Measurements from ENCODE around the gene BAHCC1. TPM values are rescaled to one million over a fixed set of nuclear protein-coding genes. Genes with fewer than 3 reads are reported as not detected.

The BAHCC1 gene
- polyA plus RNA-seq, 4 donors, result 12.2 to 33.4 (median 23.2) TPM

GRCh38 chr17:81456798-81457197, 61.5 kb downstream of the BAHCC1 start:
- DNase-seq (ENCODE audit: low read depth in 4 of 4, low spot score in 2 of 4), result peak in 2 of 4 donors; percentile 38 to 49

GRCh38 chr17:81457401-81457800, 62.1 kb downstream of the BAHCC1 start:
- no peak for DNase-seq (ENCODE audit: low read depth in 4 of 4, low spot score in 2 of 4)

DNA sequence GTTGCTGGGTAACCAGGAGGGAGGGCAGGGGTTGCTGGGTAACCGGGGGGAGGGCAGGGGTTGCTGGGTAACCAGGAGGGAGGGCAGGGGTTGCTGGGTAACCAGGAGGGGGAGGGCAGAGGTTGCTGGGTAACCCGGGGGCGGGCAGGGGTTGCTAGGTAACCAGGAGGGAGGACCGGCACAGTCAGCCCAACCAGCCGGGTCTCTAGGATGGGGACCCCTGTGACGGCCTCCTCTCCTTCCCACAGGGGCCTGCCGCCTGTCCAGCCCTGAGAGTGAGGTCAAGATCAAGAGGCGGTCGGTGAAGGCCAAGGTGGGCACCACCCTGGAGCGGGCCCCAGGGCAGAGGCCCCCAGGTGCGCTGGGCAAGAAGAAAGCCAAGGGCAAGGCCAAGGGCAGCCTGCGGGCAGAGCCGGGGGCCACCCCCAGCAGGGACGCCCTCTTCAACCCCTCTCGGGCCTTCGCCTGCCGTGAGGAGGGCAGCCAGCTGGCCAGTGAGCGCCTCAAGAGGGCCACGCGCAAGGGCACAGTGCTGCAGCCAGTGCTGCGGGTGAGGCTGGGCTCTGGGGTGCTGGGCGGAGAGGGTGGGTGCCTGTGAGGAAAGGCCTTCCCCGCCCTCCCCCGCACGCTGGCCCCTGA, 62.8 kb downstream of the BAHCC1 start:
- no peak for DNase-seq (ENCODE audit: low read depth in 4 of 4, low spot score in 2 of 4)

DNA sequence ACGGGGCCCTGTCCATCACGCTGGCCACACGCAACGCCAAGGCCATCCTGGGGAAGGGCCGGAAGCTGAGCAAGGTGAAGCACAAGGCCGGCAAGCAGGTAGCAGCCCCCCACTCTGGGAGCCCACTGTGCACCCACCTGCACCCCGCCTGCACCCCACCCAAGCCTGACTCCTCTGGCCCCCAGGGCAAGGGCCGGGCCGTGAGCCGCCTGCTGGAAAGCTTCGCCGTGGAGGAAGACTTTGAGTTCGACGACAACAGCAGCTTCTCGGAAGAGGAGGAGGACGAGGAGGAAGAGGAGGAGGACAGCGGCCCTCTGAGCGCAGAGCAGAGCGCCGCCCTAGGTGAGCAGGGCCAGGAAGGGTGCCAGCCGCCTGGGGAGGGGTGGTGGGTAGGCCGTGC, 63.4 kb downstream of the BAHCC1 start:
- DNase-seq (ENCODE audit: low read depth in 4 of 4, low spot score in 2 of 4), result no peak

GRCh38 chr17:81459224-81459623, 64.0 kb downstream of the BAHCC1 start:
- DNase-seq (ENCODE audit: low read depth in 4 of 4, low spot score in 2 of 4), result no peak

DNA sequence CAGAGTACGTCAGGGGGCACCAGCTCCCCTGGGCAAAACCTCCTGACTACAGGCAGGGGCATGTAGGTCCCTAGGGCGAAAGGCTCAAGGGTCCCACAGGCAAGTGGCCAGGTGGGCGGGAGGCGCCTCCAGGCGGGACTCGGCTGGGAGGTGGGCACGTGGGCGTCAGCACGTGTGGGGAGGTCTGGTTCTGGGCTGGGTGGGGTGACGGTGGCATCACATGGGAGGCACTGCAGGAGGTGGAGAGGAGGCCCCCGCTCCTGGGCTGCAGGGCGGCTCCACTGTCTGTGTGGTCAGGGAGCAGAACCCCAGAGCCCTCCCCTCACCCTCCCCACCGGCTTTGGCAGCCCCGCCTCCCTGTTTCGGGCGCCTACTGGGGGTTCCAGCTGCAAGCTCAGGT, 64.6 kb downstream of the BAHCC1 start:
- no peak for DNase-seq (ENCODE audit: low read depth in 4 of 4, low spot score in 2 of 4)

GRCh38 chr17:81460856-81461460, 65.7 kb downstream of the BAHCC1 start:
- DNase-seq (ENCODE audit: low read depth in 4 of 4, low spot score in 2 of 4), result no peak

DNA sequence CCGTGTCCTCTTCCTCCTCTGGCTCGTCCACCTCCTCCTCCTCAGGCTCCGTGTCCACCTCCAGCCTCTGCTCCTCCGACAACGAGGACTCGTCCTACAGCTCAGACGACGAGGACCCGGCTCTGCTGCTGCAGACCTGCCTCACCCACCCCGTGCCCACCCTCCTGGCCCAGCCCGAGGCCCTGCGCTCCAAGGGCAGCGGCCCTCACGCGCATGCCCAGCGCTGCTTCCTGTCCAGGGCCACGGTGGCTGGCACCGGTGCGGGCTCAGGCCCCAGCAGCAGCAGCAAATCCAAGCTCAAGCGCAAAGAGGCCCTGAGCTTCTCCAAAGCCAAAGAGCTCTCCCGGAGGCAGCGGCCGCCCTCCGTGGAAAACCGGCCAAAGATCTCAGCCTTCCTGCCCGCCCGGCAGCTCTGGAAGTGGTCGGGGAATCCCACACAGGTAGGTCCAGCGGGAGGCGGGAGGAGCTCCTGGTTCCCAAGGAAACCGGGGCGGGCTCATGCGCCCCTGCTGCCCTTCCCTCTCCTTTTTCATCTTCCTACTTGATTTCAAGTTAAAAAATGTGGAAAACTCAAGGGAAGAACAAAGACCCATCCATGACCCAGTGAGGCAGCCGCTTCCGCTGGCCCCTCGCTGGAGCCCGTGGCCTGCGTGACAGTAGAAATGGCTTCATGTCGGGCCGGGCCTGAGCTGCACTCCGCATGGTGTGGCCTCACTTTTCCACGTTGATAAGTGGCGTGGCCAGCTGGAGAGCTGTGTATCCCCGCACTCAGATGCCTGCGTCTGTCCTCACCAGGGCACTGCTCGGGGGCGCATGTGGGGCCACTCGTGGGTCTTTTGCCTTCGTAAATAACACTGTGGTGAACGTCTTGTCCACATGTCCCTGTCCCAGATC, 66.6 kb downstream of the BAHCC1 start:
- DNase-seq (ENCODE audit: low read depth in 4 of 4, low spot score in 2 of 4), result no peak

DNA sequence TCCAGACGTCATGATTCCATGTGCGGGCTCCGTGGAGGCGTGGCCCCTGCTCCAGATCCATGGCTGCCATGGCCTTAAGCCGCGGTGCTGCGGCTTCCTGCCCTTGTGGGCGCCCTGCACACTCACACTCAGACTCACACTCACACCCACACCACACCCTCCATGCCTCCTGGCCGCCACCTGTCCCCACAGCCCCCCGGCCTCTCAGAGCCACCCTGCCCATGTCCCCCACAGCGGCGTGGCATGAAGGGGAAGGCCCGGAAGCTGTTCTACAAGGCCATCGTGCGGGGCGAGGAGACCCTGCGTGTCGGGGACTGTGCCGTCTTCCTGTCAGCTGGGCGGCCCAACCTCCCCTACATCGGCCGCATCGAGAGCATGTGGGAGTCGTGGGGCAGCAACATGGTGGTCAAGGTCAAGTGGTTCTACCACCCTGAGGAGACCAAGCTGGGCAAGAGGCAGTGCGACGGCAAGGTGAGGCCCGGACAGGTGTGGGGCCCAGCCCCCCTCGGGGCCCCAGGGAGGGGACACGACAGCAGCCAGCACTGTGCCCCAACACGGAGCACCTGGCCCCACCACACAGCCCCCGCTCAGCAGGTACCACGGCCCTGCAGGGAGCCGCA, 67.4 kb downstream of the BAHCC1 start:
- DNase-seq (ENCODE audit: low read depth in 4 of 4, low spot score in 2 of 4), result no peak

DNA sequence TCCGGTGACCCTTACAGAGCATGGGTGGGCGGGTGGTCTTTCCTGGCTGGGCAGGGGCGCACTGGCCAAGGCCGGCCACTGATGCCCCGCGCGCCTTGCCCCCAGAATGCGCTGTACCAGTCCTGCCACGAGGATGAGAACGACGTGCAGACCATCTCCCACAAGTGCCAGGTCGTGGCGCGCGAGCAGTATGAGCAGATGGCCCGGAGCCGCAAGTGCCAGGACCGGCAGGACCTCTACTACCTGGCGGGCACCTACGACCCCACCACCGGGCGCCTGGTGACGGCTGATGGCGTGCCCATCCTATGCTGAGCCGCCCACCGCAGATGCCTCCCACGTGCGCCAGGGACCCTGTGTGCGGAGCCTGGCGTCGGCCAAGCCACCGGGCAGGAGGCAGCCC, 68.2 kb downstream of the BAHCC1 start:
- DNase-seq (ENCODE audit: low read depth in 4 of 4, low spot score in 2 of 4), result no peak

DNA sequence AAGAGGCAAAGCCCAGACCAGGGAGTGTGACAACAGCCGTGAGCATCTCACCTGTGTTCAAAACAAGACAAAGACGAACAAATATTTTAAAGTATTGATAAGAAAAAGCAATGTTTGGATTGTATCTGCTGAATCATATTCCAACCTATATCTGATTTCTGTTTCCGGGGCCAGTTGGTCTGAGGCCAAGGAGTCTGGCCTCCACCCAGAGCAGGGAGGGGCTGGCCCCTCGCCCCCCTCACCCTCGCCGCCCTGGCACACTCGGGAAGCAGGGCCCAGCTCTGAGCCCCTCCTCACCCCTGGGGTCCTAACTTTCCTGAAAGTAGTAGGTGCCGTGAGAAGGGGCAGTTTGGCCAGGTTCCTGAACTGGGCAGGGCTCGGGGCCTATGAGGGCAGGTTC, 69.3 kb downstream of the BAHCC1 start:
- DNase-seq (ENCODE audit: low read depth in 4 of 4, low spot score in 2 of 4), result no peak

DNA sequence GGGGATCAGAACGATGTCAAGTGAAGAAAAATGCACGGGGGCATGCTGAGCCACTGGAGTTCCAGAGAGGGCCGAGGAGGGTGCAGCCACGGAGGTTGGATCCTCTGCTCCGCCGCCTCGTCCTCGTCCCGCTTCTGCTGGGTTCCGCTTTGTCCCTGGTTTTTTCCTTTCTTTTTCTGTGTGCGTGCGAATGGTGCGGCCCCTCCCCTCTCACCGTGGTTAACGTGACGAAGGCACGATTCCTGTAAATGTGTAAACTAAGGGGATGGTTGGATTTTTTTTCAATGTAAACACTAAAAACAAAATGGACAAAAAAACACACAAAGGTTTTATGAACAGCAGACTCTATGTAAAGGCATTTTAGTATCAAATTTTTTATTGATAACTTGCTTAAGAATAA, 70.7 kb downstream of the BAHCC1 start:
- DNase-seq (ENCODE audit: low read depth in 4 of 4, low spot score in 2 of 4), result no peak

DNA sequence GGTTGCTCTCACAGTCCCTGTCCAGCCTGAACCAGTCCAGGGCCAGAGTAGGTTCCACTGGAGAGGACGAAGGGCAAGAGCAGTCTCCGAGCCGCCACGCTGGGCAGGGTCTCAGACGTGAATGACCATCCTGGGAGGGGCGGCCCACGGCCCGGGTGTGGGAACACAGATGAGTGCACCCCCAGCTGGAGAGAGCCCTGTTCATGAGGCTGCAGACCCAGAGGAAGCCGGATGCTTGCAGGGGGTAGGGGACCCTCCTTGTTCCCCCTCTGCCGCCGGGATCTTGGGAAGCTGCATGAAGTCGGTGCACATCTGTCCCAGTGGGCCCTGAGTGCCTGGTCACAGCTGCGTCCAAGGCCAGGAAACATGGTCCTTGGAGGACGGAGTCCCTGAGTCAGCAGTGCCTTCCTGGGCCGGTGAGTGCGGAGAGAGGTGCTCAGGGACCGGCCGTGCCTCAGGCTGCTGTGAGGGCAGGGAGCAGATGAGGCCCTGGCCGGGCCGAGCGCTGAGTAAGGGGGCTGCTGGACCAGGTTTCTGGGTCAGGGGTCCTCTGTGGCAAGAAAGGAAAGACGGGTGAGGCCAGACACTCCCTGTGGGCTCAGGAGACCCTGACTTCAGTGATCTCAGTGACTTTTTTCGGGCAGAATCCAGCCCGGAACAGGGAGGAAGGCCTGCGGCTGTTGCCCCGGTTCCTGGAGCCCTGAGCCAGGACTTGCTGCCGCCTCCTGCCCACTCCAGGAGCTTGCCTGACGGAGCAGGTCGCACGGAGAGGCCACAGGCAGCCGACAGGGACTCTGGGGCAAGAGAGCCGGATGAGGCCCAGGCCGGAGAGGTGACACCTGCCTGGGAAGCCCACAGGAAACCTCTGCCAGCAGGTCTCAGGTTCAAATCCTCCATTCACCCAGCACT, 71.6 kb downstream of the BAHCC1 start:
- DNase-seq (ENCODE audit: low read depth in 4 of 4, low spot score in 2 of 4), result no peak

- DNase-seq (ENCODE audit: low read depth in 4 of 4, low spot score in 2 of 4), result no peak
Observed at GRCh38 chr17:81468111-81468769, 73.0 kb downstream of the BAHCC1 start.

DNA sequence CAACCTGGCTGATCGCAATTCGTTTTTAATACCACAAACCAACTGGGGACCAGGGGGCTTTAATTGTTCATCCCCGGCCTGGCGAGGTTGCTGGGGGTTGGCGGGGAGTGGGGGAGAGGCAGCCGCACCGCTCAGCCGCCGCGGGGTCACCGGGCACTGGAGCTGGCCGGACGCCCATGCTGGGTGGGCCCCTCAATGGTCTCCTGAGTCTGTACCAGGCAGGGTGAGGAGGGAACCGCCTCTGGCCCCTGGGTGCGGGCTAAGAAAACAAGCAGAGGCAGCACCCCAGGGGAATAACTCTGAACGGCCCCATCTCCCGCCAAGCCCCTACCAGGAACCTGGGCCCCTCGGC, 73.5 kb downstream of the BAHCC1 start:
- DNase-seq (ENCODE audit: low read depth in 4 of 4, low spot score in 2 of 4), result no peak

GRCh38 chr17:81469266-81469665, 74.0 kb downstream of the BAHCC1 start:
- no peak for DNase-seq (ENCODE audit: low read depth in 4 of 4, low spot score in 2 of 4)

- no peak for DNase-seq (ENCODE audit: low read depth in 4 of 4, low spot score in 2 of 4)
Observed at GRCh38 chr17:81470270-81470943, 75.2 kb downstream of the BAHCC1 start.

- DNase-seq (ENCODE audit: low read depth in 4 of 4, low spot score in 2 of 4), result no peak
Observed at GRCh38 chr17:81470944-81471817, 75.9 kb downstream of the BAHCC1 start.

Measured in left renal cortex interstitium (tissue), 4 donors.